Activated CD4-positive, alpha-beta T cell treated with anti-CD3 and anti-CD28 coated beads for 36 hours (primary cell): ENCODE data around the gene RRP9. TPM values are rescaled to one million over a fixed set of nuclear protein-coding genes. Genes with fewer than 3 reads are reported as not detected.
"Not testable (repeated sequence)": the region's sequence is repeated elsewhere in the genome, so short reads cannot be mapped to it uniquely, and the experiment has no call there.

Experiments
- ATAC-seq: fragments of 200-7000 bp; cut with Tn5 transposase; one replicate; pipeline ENCODE4 v1.10.0; 2021; ENCODE audit warnings: mild to moderate bottlenecking, moderate library complexity
- CTCF ChIA-PET: fragments of 350-600 bp; sonication (Branson Sonifier 250); formaldehyde crosslinking; loops from one replicate; lab custom pipeline; 2021; ENCODE audit warnings: antibody characterized with exemption; lab: Charles Lee
- POLR2A ChIA-PET: fragments of 350-600 bp; sonication (Branson Sonifier 250); formaldehyde crosslinking; loops from one replicate; lab custom pipeline; 2021; ENCODE audit warnings: antibody characterized with exemption, inconsistent platforms; lab: Charles Lee
- DNase-seq: peaks from one replicate; pipeline ENCODE4 v3.0.0-alpha.2; 2020
- H3K27ac Mint-ChIP-seq: one replicate; pipeline ENCODE4 v1.8.0; 2021; ENCODE audit warnings: mixed read lengths
- H3K27me3 Mint-ChIP-seq: one replicate; pipeline ENCODE4 v1.8.0; 2021; ENCODE audit warnings: mixed read lengths
- H3K36me3 Mint-ChIP-seq: one replicate; pipeline ENCODE4 v1.8.0; 2021; ENCODE audit warnings: low read depth, mixed read lengths
- H3K4me1 Mint-ChIP-seq: one replicate; pipeline ENCODE4 v1.8.0; 2021; ENCODE audit warnings: mixed read lengths
- H3K4me3 Mint-ChIP-seq: one replicate; pipeline ENCODE4 v1.8.0; 2021; ENCODE audit warnings: mild to moderate bottlenecking, moderate library complexity, mixed read lengths
- H3K9me3 Mint-ChIP-seq: one replicate; pipeline ENCODE4 v1.8.0; 2021; ENCODE audit warnings: low read depth, mixed read lengths
- intact Hi-C, 2 experiments: fragments of 100-400 bp; cut with DNase I in 1 of 2; cut with micrococcal nuclease in 1 of 2; formaldehyde crosslinking; loops; one replicate each; pipeline versions ENCODE4 v1.14.2 to v1.15.1; 2022 to 2024; cut with DNase I, micrococcal nuclease
- total RNA-seq, 2 experiments: library from RNA; stranded (reverse); gene quantifications; one replicate each; pipeline ENCODE4 v1.2.3, GENCODE V29; 2021

Gene RRP9
- total RNA-seq, 2 experiments from 2014 or later = 38.2 to 39.3 TPM

DNA sequence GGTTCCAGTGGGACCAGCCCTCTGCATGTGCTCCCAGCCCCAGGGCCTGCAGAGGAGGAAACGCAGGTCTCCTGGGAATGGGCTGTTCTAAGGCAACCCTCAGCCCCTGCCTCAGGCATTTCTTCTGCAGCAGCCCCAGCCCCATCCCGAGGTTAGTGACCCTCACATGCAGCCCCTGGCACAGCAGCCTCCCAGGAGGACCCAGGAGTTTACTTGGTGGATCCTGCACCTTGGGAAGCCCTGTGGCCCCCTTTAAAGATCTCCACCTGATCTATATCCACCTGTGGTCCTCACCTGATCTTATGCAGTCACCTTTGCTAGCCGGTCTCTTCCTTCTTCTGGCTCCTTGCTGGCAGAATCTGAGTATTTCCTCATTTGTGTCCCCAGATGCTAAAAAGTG lies 12.7 kb downstream of the RRP9 start:
- H3K4me3 Mint-ChIP-seq, CTCF ChIA-PET, H3K27me3 Mint-ChIP-seq, POLR2A ChIA-PET, H3K27ac Mint-ChIP-seq, ATAC-seq, H3K9me3 Mint-ChIP-seq, intact Hi-C loops, DNase-seq, H3K4me1 Mint-ChIP-seq: not testable (repeated sequence)
- peaks cover 20% of the 10 kb centered on the region for H3K36me3 Mint-ChIP-seq

GRCh38 chr3:51928438-51928837 lies 13.3 kb downstream of the RRP9 start:
- no peaks in the 10 kb centered on the region for H3K27me3 Mint-ChIP-seq
- intact Hi-C loops = no loop called here
- ChIA-PET POLR2A (no interaction called here), CTCF (interaction anchor here (0.7 kb wide), 1 partner anchor 15 kb away, joined by 6 read pairs; no protein-coding TSS in a partner anchor)
- no peaks in the 10 kb centered on the region for H3K9me3 Mint-ChIP-seq
- DNase-seq = no peak
- ATAC-seq = no peak
- no peak overlapping the region for H3K4me3 Mint-ChIP-seq
- H3K27ac Mint-ChIP-seq = no peak overlapping the region
- H3K4me1 Mint-ChIP-seq = no peaks in the 10 kb centered on the region
- H3K36me3 Mint-ChIP-seq = peaks cover 16% of the 10 kb centered on the region

- intact Hi-C loops = no loop called here
- ChIA-PET CTCF (no interaction called here), POLR2A (interaction anchor here (0.6 kb wide), 2 partner anchors 127 to 203 kb away, joined by 8 to 10 read pairs; no protein-coding TSS in a partner anchor)
- Mint-ChIP-seq H3K4me3 (no peak overlapping the region), H3K9me3 (no peaks in the 10 kb centered on the region), H3K27me3 (no peaks in the 10 kb centered on the region), H3K27ac (no peak overlapping the region), H3K4me1 (no peaks in the 10 kb centered on the region), H3K36me3 (peaks cover 10% of the 10 kb centered on the region)
- ATAC-seq (no peak), DNase-seq (no peak)
Observed at GRCh38 chr3:51927061-51927977, 14.4 kb downstream of the RRP9 start.

- intact Hi-C loops = no loop called here
- Mint-ChIP-seq H3K9me3 (no peaks in the 10 kb centered on the region), H3K36me3 (no peaks in the 10 kb centered on the region), H3K4me1 (no peaks in the 10 kb centered on the region), H3K27ac (no peak overlapping the region), H3K27me3 (peaks cover 7% of the 10 kb centered on the region), H3K4me3 (no peak overlapping the region)
- DNase-seq (no peak), ATAC-seq (no peak)
- CTCF ChIA-PET = interaction anchor here (1.4 kb wide), 1 partner anchor 20 kb away, joined by 4 read pairs; the partner anchor contains the start of gene RRP9
- POLR2A ChIA-PET = no interaction called here
Observed at GRCh38 chr3:51921081-51921578, 20.6 kb downstream of the RRP9 start.

GRCh38 chr3:51916418-51916817 lies 25.3 kb downstream of the RRP9 start:
- ChIA-PET POLR2A (no interaction called here), CTCF (no interaction called here)
- DNase-seq (no peak), ATAC-seq (no peak)
- no peak overlapping the region for H3K27ac Mint-ChIP-seq
- intact Hi-C loops = no loop called here
- H3K9me3 Mint-ChIP-seq = no peaks in the 10 kb centered on the region
- H3K36me3 Mint-ChIP-seq = no peaks in the 10 kb centered on the region
- no peak overlapping the region for H3K4me3 Mint-ChIP-seq
- H3K4me1 Mint-ChIP-seq = no peaks in the 10 kb centered on the region
- H3K27me3 Mint-ChIP-seq = peaks cover 6% of the 10 kb centered on the region

DNA sequence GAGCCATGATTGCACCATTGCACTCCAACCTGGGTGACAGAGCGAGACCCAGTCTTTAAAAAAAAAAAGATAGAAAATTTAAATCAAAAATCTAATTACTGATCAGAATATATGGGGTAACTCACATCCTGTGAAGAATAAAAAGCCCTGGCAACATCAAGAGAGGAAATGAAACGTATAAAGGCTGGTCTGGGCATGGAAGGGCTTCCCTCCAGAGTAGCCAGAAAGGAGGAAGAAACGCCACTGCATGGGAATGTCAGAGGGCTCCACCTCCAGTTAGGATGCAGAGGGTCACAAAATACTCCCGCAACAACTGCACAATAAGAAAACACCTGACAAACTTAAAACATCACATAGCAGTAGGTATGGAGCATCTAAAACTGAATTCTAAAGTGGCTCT lies 33.7 kb downstream of the RRP9 start:
- ATAC-seq (no peak), DNase-seq (no peak)
- Mint-ChIP-seq H3K27ac (no peak overlapping the region), H3K9me3 (peaks cover 6% of the 10 kb centered on the region), H3K4me1 (peaks cover under 1% of the 10 kb centered on the region), H3K27me3 (peaks cover 5% of the 10 kb centered on the region), H3K36me3 (no peaks in the 10 kb centered on the region), H3K4me3 (no peak overlapping the region)
- ChIA-PET CTCF (no interaction called here), POLR2A (no interaction called here)
- intact Hi-C loops = no loop called here

GRCh38 chr3:51904034-51904823 lies 37.5 kb downstream of the RRP9 start:
- Mint-ChIP-seq H3K36me3 (no peaks in the 10 kb centered on the region), H3K27me3 (peaks cover 18% of the 10 kb centered on the region), H3K4me3 (no peak overlapping the region), H3K9me3 (peaks cover 6% of the 10 kb centered on the region), H3K4me1 (peaks cover 13% of the 10 kb centered on the region), H3K27ac (no peak overlapping the region)
- ChIA-PET CTCF (interaction anchor here (0.6 kb wide), 1 partner anchor 338 kb away, joined by 5 read pairs; no protein-coding TSS in a partner anchor), POLR2A (no interaction called here)
- no peak for DNase-seq
- intact Hi-C loops = no loop called here
- ATAC-seq = no peak

DNA sequence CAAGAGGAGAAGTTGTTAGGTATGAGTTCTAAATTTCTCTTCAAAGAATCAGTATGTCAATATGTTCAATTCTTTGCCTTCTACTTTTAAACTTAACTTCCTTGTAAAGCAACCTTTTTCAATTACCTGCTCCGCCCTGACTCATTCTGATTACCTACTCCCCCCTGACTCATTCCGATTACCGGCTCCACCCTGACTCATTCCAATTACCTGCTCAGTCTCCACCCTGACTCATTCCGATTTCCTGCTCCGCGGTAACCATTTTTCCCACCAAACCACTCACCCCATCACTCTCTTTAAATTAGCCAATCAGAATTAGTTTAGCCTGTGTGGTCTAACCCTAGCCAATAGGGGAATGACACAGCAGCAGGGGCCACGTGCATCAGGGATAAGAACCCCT lies 39.3 kb downstream of the RRP9 start:
- Mint-ChIP-seq H3K4me1 (peaks cover 13% of the 10 kb centered on the region), H3K27me3 (peaks cover 23% of the 10 kb centered on the region), H3K4me3 (peak overlapping the region; percentile 3)
- POLR2A ChIA-PET, H3K9me3 Mint-ChIP-seq, intact Hi-C loops, CTCF ChIA-PET, H3K27ac Mint-ChIP-seq, H3K36me3 Mint-ChIP-seq: not testable (repeated sequence)
- DNase-seq (peak; percentile 67), ATAC-seq (peak; percentile 71)

GRCh38 chr3:51900043-51900442 lies 41.7 kb downstream of the RRP9 start:
- H3K27ac Mint-ChIP-seq, CTCF ChIA-PET, intact Hi-C loops, POLR2A ChIA-PET, ATAC-seq, H3K9me3 Mint-ChIP-seq, H3K4me3 Mint-ChIP-seq, H3K36me3 Mint-ChIP-seq: not testable (repeated sequence)
- Mint-ChIP-seq H3K27me3 (peaks cover 31% of the 10 kb centered on the region), H3K4me1 (peaks cover 13% of the 10 kb centered on the region)
- DNase-seq = peak; percentile 8

- H3K4me3 Mint-ChIP-seq = no peak overlapping the region
- ChIA-PET CTCF (no interaction called here), POLR2A (no interaction called here)
- no peaks in the 10 kb centered on the region for H3K36me3 Mint-ChIP-seq
- no peak overlapping the region for H3K27ac Mint-ChIP-seq
- intact Hi-C loops = no loop called here
- no peak for DNase-seq
- ATAC-seq = no peak
- no peaks in the 10 kb centered on the region for H3K9me3 Mint-ChIP-seq
- peaks cover 9% of the 10 kb centered on the region for H3K4me1 Mint-ChIP-seq
- H3K27me3 Mint-ChIP-seq = peaks cover 26% of the 10 kb centered on the region
Observed at GRCh38 chr3:51897391-51897790, 44.3 kb downstream of the RRP9 start.

GRCh38 chr3:51896607-51897305 lies 44.9 kb downstream of the RRP9 start:
- no peaks in the 10 kb centered on the region for H3K36me3 Mint-ChIP-seq
- peaks cover 7% of the 10 kb centered on the region for H3K4me1 Mint-ChIP-seq
- no peak overlapping the region for H3K27ac Mint-ChIP-seq
- intact Hi-C loops = no loop called here
- DNase-seq (no peak), ATAC-seq (no peak)
- ChIA-PET CTCF (no interaction called here), POLR2A (no interaction called here)
- H3K27me3 Mint-ChIP-seq = peaks cover 24% of the 10 kb centered on the region
- H3K9me3 Mint-ChIP-seq = no peaks in the 10 kb centered on the region
- no peak overlapping the region for H3K4me3 Mint-ChIP-seq
